ENCODE data around the gene CNIH2.
"Not testable (repeated sequence)": the region's sequence is repeated elsewhere in the genome, so short reads cannot be mapped to it uniquely, and the experiment has no call there.

Gene CNIH2

GRCh38 chr11:66310324-66310723 is 32.3 kb downstream of the CNIH2 start:
- no peak for DNase-seq (ENCODE audit: low read depth)
- no peak overlapping the region for H3K4me3 ChIP-seq (ENCODE audit: low read depth, low read length)
- TF ChIP-seq MYC (IDR thresholded peaks at IDR 0.05; ENCODE audit: low read depth, low read length) = no peak
- TF ChIP-seq MAX (IDR thresholded peaks at IDR 0.05; ENCODE audit: low read depth, low read length) = no peak
- no peak for TF ChIP-seq POLR2A (IDR thresholded peaks at IDR 0.05; ENCODE audit: extremely low read depth, insufficient read length)
- TF ChIP-seq CTCF (IDR thresholded peaks at IDR 0.05; ENCODE audit: low read depth, low read length) = no peak

GRCh38 chr11:66310803-66311440 is 32.9 kb downstream of the CNIH2 start:
- not testable (repeated sequence) for DNase-seq (ENCODE audit: low read depth); H3K4me3 ChIP-seq (ENCODE audit: low read depth, low read length)

- no peak for DNase-seq (ENCODE audit: low read depth)
- peak overlapping the region; percentile 66 for H3K4me3 ChIP-seq (ENCODE audit: low read depth, low read length)
- TF ChIP-seq CTCF (IDR thresholded peaks at IDR 0.05; ENCODE audit: low read depth, low read length) (peak; percentile 94), MAX (IDR thresholded peaks at IDR 0.05; ENCODE audit: low read depth, low read length) (no peak), POLR2A (IDR thresholded peaks at IDR 0.05; ENCODE audit: extremely low read depth, insufficient read length) (no peak)
Observed at GRCh38 chr11:66311470-66311964, 33.5 kb downstream of the CNIH2 start.

GRCh38 chr11:66311965-66312548 is 34.1 kb downstream of the CNIH2 start:
- peak overlapping the region; percentile 66 for H3K4me3 ChIP-seq (ENCODE audit: low read depth, low read length)
- TF ChIP-seq MYC (IDR thresholded peaks at IDR 0.05; ENCODE audit: low read depth, low read length) (peak; percentile 52; the same call in 1 of the 2 replicates), MAX (IDR thresholded peaks at IDR 0.05; ENCODE audit: low read depth, low read length) (peak; percentile 7; the same call in 1 of the 2 replicates), CTCF (IDR thresholded peaks at IDR 0.05; ENCODE audit: low read depth, low read length) (no peak)
- DNase-seq (ENCODE audit: low read depth) = peak; percentile 91

GRCh38 chr11:66312549-66313320 is 34.8 kb downstream of the CNIH2 start:
- peak overlapping the region; percentile 66 for H3K4me3 ChIP-seq (ENCODE audit: low read depth, low read length)
- peak; percentile 78 for TF ChIP-seq MAX (IDR thresholded peaks at IDR 0.05; ENCODE audit: low read depth, low read length)
- TF ChIP-seq MYC (IDR thresholded peaks at IDR 0.05; ENCODE audit: low read depth, low read length) = peak; percentile 55; the same call in 1 of the 2 replicates
- TF ChIP-seq CTCF (IDR thresholded peaks at IDR 0.05; ENCODE audit: low read depth, low read length) = no peak
- peak; percentile 50 for TF ChIP-seq POLR2A (IDR thresholded peaks at IDR 0.05; ENCODE audit: extremely low read depth, insufficient read length)
- DNase-seq (ENCODE audit: low read depth) = peak; percentile 99
